ENCODE measurements around the gene BRSK1. TPM values are rescaled to one million over a fixed set of nuclear protein-coding genes. Genes with fewer than 3 reads are reported as not detected.

Gene BRSK1
- total and polyA plus RNA-seq, 2 experiments from 2014 or later = 0.55 to 1.9 TPM

DNA sequence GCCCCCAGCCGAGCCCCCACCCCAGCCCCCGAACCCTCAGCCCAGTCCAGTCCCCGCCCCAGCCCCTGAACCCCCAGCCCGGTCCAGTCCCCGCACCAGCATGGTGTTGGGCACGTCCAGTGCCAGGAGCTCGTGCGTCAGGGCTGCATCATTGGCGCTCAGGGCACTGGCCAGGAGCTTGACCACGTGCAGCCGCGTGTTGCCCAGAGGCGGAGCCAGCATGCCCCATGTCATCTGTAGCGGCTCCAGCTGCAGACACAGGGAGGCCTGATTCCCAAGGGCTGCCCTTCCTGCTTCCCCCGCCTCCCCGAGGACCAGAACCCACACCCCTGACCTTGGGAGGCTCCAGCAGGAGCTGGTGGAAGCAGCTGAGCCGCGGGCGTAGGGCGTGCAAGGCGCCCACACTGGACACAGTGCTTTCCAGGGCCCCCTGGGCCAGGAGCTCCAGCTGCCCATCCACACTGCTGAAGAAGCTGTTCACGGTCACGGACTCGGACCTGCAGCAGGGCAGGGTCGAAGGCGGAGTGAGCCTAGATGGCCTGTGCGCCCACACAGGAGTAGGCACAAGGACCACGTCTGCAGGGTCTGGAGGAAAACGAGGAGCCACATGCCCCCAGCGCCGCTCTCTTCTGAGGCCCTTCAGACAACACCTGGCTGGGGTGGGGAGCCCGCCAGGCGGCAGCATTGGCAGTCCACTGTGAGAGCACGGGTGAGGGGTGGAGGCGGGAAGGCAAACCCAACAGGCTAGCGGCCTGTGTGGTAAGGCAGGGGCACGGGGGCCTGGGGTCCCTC lies 42.5 kb upstream of the BRSK1 start:
- no peaks in the 10 kb centered on the region for H3K4me1 ChIP-seq (ENCODE audit: insufficient read depth)
- no peak overlapping the region for H3K9ac ChIP-seq
- H3K27ac ChIP-seq = no peak overlapping the region
- H3K36me3 ChIP-seq (ENCODE audit: low read depth) = peaks cover 19% of the 10 kb centered on the region
- 89 to 92% methylated on average over 28 to 34 of the region's 37 CpGs for WGBS, 2 experiments (ENCODE audit: low coverage in 1 of 2, low lambda C conversion rate in 2 of 2, missing lambda C conversion rate in 2 of 2)
- no peaks in the 10 kb centered on the region for H3K9me3 ChIP-seq (ENCODE audit: low read depth)
- no peak overlapping the region for H3K4me2 ChIP-seq (ENCODE audit: unreplicated experiment)
- no peak overlapping the region for H3K4me3 ChIP-seq
- H3K79me2 ChIP-seq (ENCODE audit: insufficient read depth) = peaks cover 22% of the 10 kb centered on the region
- H3K27me3 ChIP-seq (replicated peaks; ENCODE audit: insufficient read depth) = no peaks in the 10 kb centered on the region
- in situ Hi-C loops (cut with MboI) = no loop called here
- TF ChIP-seq EZH2phosphoT487 (IDR thresholded peaks at IDR 0.05; ENCODE audit: insufficient read depth, low read depth) (no peak), EZH2 (IDR thresholded peaks at IDR 0.05; ENCODE audit: insufficient read depth, poor library complexity, severe bottlenecking) (no peak)
- no peaks in the 10 kb centered on the region for H3K9me2 ChIP-seq (ENCODE audit: insufficient read depth)
- no peaks in the 10 kb centered on the region for H3F3A ChIP-seq (ENCODE audit: insufficient read depth)
- DNase-seq = no peak
- H4K20me1 ChIP-seq (ENCODE audit: insufficient read depth) = no peaks in the 10 kb centered on the region
- no peak overlapping the region for H2AFZ ChIP-seq

DNA sequence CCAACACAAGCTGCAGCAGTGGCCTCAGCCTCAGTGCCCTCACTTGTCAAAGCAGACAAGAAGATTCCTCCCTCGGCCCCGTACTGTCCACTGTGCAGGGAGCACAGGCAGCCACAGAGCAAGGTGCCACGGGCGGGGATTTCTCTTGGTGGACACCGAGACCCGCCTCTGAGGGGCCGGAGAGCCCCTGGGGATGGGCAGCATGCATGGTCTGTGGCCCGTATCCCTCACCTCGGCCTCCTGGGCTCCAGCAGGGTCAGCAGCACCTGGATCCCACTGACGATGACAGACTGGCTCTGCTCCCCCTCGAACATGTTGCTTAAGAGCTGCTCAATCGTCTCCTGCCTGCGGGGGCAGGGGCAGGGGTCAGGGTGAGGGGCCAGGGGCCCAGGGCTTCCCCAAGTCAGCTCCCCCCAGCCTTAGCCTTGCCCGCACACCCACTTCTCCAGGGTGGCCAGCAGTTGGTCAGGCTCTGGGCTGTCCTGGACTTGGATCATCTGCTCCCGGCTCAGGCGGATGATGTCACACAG lies 41.8 kb upstream of the BRSK1 start:
- no peaks in the 10 kb centered on the region for H4K20me1 ChIP-seq (ENCODE audit: insufficient read depth)
- no peaks in the 10 kb centered on the region for H3K27me3 ChIP-seq (replicated peaks; ENCODE audit: insufficient read depth)
- 94 to 96% methylated on average over 15 to 16 of the region's 16 CpGs for WGBS, 2 experiments (ENCODE audit: low coverage in 1 of 2, low lambda C conversion rate in 2 of 2, missing lambda C conversion rate in 2 of 2)
- H3K9ac ChIP-seq = no peak overlapping the region
- DNase-seq = no peak
- no peak overlapping the region for H3K27ac ChIP-seq
- H3K4me2 ChIP-seq (ENCODE audit: unreplicated experiment) = no peak overlapping the region
- no peak overlapping the region for H3K4me3 ChIP-seq
- TF ChIP-seq EZH2 (IDR thresholded peaks at IDR 0.05; ENCODE audit: insufficient read depth, poor library complexity, severe bottlenecking) = no peak
- H3K4me1 ChIP-seq (ENCODE audit: insufficient read depth) = no peaks in the 10 kb centered on the region
- H3K36me3 ChIP-seq (ENCODE audit: low read depth) = peaks cover 14% of the 10 kb centered on the region
- H3K9me3 ChIP-seq (ENCODE audit: low read depth) = no peaks in the 10 kb centered on the region
- no peak overlapping the region for H2AFZ ChIP-seq
- no peaks in the 10 kb centered on the region for H3K9me2 ChIP-seq (ENCODE audit: insufficient read depth)
- H3K79me2 ChIP-seq (ENCODE audit: insufficient read depth) = peaks cover 28% of the 10 kb centered on the region
- no peaks in the 10 kb centered on the region for H3F3A ChIP-seq (ENCODE audit: insufficient read depth)
- in situ Hi-C loops (cut with MboI) = no loop called here

DNA sequence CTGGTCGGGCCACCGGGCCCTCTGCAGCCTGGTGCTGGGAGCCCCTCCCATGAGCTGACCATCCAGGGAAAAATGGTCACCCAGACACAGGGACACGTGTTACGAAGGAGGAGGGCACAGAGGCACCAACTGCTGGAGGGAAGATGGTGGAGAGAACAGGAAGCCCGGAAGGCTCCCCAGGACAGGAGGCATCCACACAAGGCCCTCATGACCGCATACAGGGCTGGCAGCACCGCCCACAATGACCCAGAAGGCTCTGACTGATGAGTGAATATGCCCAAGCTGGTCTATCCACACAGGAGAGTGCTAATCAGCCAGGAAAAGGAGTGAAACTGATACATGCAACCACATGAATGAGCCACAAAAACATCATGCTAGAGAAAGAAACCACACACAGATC lies 41.3 kb upstream of the BRSK1 start:
- H3F3A ChIP-seq (ENCODE audit: insufficient read depth) = no peaks in the 10 kb centered on the region
- H3K4me3 ChIP-seq = no peak overlapping the region
- DNase-seq = no peak
- H4K20me1 ChIP-seq (ENCODE audit: insufficient read depth) = no peaks in the 10 kb centered on the region
- peaks cover 9% of the 10 kb centered on the region for H3K36me3 ChIP-seq (ENCODE audit: low read depth)
- 66 to 76% methylated on average over 7 of the region's 7 CpGs for WGBS, 2 experiments (ENCODE audit: low coverage in 1 of 2, low lambda C conversion rate in 2 of 2, missing lambda C conversion rate in 2 of 2)
- H3K27me3 ChIP-seq (replicated peaks; ENCODE audit: insufficient read depth) = no peaks in the 10 kb centered on the region
- H3K9me3 ChIP-seq (ENCODE audit: low read depth) = no peaks in the 10 kb centered on the region
- H3K9me2 ChIP-seq (ENCODE audit: insufficient read depth) = no peaks in the 10 kb centered on the region
- no peak overlapping the region for H3K27ac ChIP-seq
- 0 out of 2 replicates have a peak, but pooled peaks cover 3% of the 10 kb centered on the region for H3K4me1 ChIP-seq (ENCODE audit: insufficient read depth)
- no peak overlapping the region for H3K9ac ChIP-seq
- no peak overlapping the region for H2AFZ ChIP-seq
- H3K79me2 ChIP-seq (ENCODE audit: insufficient read depth) = peaks cover 30% of the 10 kb centered on the region
- H3K4me2 ChIP-seq (ENCODE audit: unreplicated experiment) = no peak overlapping the region
- in situ Hi-C loops (cut with MboI) = no loop called here
- TF ChIP-seq EZH2 (IDR thresholded peaks at IDR 0.05; ENCODE audit: insufficient read depth, poor library complexity, severe bottlenecking) (no peak), EZH2phosphoT487 (IDR thresholded peaks at IDR 0.05; ENCODE audit: insufficient read depth, low read depth) (no peak)

DNA sequence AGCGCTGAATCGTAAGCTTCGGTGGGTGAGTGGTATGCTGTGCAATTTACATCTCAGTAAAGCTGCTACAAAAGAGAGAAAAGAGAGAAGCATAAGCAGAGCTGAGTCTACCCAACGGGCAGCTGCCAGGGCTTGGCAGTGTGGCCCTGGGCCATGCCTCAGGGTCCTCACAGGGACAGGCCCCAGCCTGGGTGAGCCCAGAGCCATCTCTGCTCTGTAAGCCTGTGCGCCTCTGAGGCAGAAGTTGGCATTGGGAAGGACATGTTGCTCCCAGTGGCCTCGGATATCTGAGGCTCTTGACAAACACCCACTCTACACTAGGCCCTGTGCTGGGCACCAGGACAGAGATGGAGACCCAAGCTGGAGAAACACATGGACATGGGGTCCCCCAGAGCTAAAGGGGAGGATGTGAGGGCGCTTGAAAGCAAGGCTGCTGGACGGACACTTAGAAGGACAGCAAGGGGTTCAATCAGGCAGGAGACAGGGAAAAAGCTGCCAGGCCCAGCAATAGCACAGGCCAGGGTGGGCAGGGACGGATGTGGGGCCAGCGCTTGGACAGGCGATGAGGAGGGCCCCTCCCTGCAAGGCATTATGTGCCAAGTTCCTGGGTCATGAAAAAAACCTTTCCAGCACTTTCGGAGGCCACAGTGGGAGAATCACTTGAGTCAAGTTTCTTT lies 39.7 kb upstream of the BRSK1 start:
- WGBS, 2 experiments (ENCODE audit: low coverage in 1 of 2, low lambda C conversion rate in 2 of 2, missing lambda C conversion rate in 2 of 2) = 79 to 80% methylated on average over 11 to 12 of the region's 12 CpGs
- no peak for DNase-seq

More for the DNA sequence above, 39.7 kb upstream of the BRSK1 start:
- no peak for TF ChIP-seq EZH2phosphoT487 (IDR thresholded peaks at IDR 0.05; ENCODE audit: insufficient read depth, low read depth)
- TF ChIP-seq EZH2 (IDR thresholded peaks at IDR 0.05; ENCODE audit: insufficient read depth, poor library complexity, severe bottlenecking) = no peak
- Histone ChIP-seq H4K20me1 (ENCODE audit: insufficient read depth) (no peaks in the 10 kb centered on the region; the same call in 1 of the 2 replicates), H3K9me2 (ENCODE audit: insufficient read depth) (no peaks in the 10 kb centered on the region), H3K9me3 (ENCODE audit: low read depth) (no peaks in the 10 kb centered on the region), H3K4me2 (ENCODE audit: unreplicated experiment) (no peak overlapping the region), H3F3A (ENCODE audit: insufficient read depth) (no peaks in the 10 kb centered on the region), H3K27ac (no peak overlapping the region), H3K9ac (no peak overlapping the region), H3K27me3 (replicated peaks; ENCODE audit: insufficient read depth) (no peaks in the 10 kb centered on the region), H2AFZ (no peak overlapping the region), H3K36me3 (ENCODE audit: low read depth) (no peaks in the 10 kb centered on the region), H3K4me1 (ENCODE audit: insufficient read depth) (0 out of 2 replicates have a peak, but pooled peaks cover 3% of the 10 kb centered on the region), H3K4me3 (no peak overlapping the region), H3K79me2 (ENCODE audit: insufficient read depth) (peaks cover 44% of the 10 kb centered on the region)
- in situ Hi-C loops (cut with MboI) = no loop called here
